ENCODE measurements around the gene KRTAP10-4.

The KRTAP10-4 gene

GRCh38 chr21:44564886-44565598 lies 8.5 kb upstream of the KRTAP10-4 start:
- Histone ChIP-seq H3K36me3 (ENCODE audit: control insufficient read depth, insufficient read depth, low read length) (no peaks in the 10 kb centered on the region), H3K9me3 (ENCODE audit: control insufficient read depth, insufficient read depth, low read depth, low read length) (0 out of 2 replicates have a peak, but pooled peaks cover under 1% of the 10 kb centered on the region), H3K27me3 (ENCODE audit: control insufficient read depth, insufficient read depth, low read length) (no peaks in the 10 kb centered on the region), H3K4me1 (ENCODE audit: control insufficient read depth, insufficient read depth, low read length) (no peaks in the 10 kb centered on the region), H3K27ac (ENCODE audit: low read depth, low read length) (no peak overlapping the region), H3K9ac (ENCODE audit: low read length) (no peak overlapping the region), H3K4me3 (ENCODE audit: low read depth, low read length) (no peak overlapping the region)

- no peaks in the 10 kb centered on the region for H3K27me3 ChIP-seq (ENCODE audit: control insufficient read depth, insufficient read depth, low read length)
- no peak overlapping the region for H3K4me3 ChIP-seq (ENCODE audit: low read depth, low read length)
- no peak overlapping the region for H3K9ac ChIP-seq (ENCODE audit: low read length)
- H3K27ac ChIP-seq (ENCODE audit: low read depth, low read length): no peak overlapping the region
- peaks cover 9% of the 10 kb centered on the region for H3K9me3 ChIP-seq (ENCODE audit: control insufficient read depth, insufficient read depth, low read depth, low read length)
- H3K36me3 ChIP-seq (ENCODE audit: control insufficient read depth, insufficient read depth, low read length): no peaks in the 10 kb centered on the region
- no peaks in the 10 kb centered on the region for H3K4me1 ChIP-seq (ENCODE audit: control insufficient read depth, insufficient read depth, low read length)
Observed at GRCh38 chr21:44566403-44566802, 7.1 kb upstream of the KRTAP10-4 start.

GRCh38 chr21:44567481-44568171 lies 5.9 kb upstream of the KRTAP10-4 start:
- H3K9ac ChIP-seq (ENCODE audit: low read length): no peak overlapping the region
- H3K4me3 ChIP-seq (ENCODE audit: low read depth, low read length): no peak overlapping the region
- H3K36me3 ChIP-seq (ENCODE audit: control insufficient read depth, insufficient read depth, low read length): no peaks in the 10 kb centered on the region

GRCh38 chr21:44568261-44568660 lies 5.3 kb upstream of the KRTAP10-4 start:
- H3K27me3 ChIP-seq (ENCODE audit: control insufficient read depth, insufficient read depth, low read length): no peaks in the 10 kb centered on the region
- H3K9ac ChIP-seq (ENCODE audit: low read length): no peak overlapping the region
- no peak overlapping the region for H3K4me3 ChIP-seq (ENCODE audit: low read depth, low read length)
- H3K9me3 ChIP-seq (ENCODE audit: control insufficient read depth, insufficient read depth, low read depth, low read length): peaks cover 20% of the 10 kb centered on the region
- H3K27ac ChIP-seq (ENCODE audit: low read depth, low read length): no peak overlapping the region
- H3K36me3 ChIP-seq (ENCODE audit: control insufficient read depth, insufficient read depth, low read length): no peaks in the 10 kb centered on the region
- H3K4me1 ChIP-seq (ENCODE audit: control insufficient read depth, insufficient read depth, low read length): no peaks in the 10 kb centered on the region

More at GRCh38 chr21:44567481-44568171, 5.9 kb upstream of the KRTAP10-4 start:
- H3K9me3 ChIP-seq (ENCODE audit: control insufficient read depth, insufficient read depth, low read depth, low read length): peaks cover 20% of the 10 kb centered on the region
- no peak overlapping the region for H3K27ac ChIP-seq (ENCODE audit: low read depth, low read length)
- H3K4me1 ChIP-seq (ENCODE audit: control insufficient read depth, insufficient read depth, low read length): no peaks in the 10 kb centered on the region
- no peaks in the 10 kb centered on the region for H3K27me3 ChIP-seq (ENCODE audit: control insufficient read depth, insufficient read depth, low read length)

GRCh38 chr21:44568667-44569556 lies 4.6 kb upstream of the KRTAP10-4 start:
- H3K27ac ChIP-seq (ENCODE audit: low read depth, low read length): no peak overlapping the region
- H3K9me3 ChIP-seq (ENCODE audit: control insufficient read depth, insufficient read depth, low read depth, low read length): peaks cover 20% of the 10 kb centered on the region
- no peak overlapping the region for H3K4me3 ChIP-seq (ENCODE audit: low read depth, low read length)
- H3K27me3 ChIP-seq (ENCODE audit: control insufficient read depth, insufficient read depth, low read length): no peaks in the 10 kb centered on the region
- no peaks in the 10 kb centered on the region for H3K36me3 ChIP-seq (ENCODE audit: control insufficient read depth, insufficient read depth, low read length)
- H3K9ac ChIP-seq (ENCODE audit: low read length): no peak overlapping the region
- H3K4me1 ChIP-seq (ENCODE audit: control insufficient read depth, insufficient read depth, low read length): no peaks in the 10 kb centered on the region

GRCh38 chr21:44569861-44570517 lies 3.5 kb upstream of the KRTAP10-4 start:
- Histone ChIP-seq H3K27ac (ENCODE audit: low read depth, low read length) (no peak overlapping the region), H3K27me3 (ENCODE audit: control insufficient read depth, insufficient read depth, low read length) (no peaks in the 10 kb centered on the region)

GRCh38 chr21:44571296-44571695 lies 2.2 kb upstream of the KRTAP10-4 start:
- Histone ChIP-seq H3K36me3 (ENCODE audit: control insufficient read depth, insufficient read depth, low read length) (no peaks in the 10 kb centered on the region), H3K9ac (ENCODE audit: low read length) (no peak overlapping the region), H3K27ac (ENCODE audit: low read depth, low read length) (no peak overlapping the region), H3K27me3 (ENCODE audit: control insufficient read depth, insufficient read depth, low read length) (no peaks in the 10 kb centered on the region), H3K9me3 (ENCODE audit: control insufficient read depth, insufficient read depth, low read depth, low read length) (peaks cover 20% of the 10 kb centered on the region), H3K4me1 (ENCODE audit: control insufficient read depth, insufficient read depth, low read length) (0 out of 2 replicates have a peak, but pooled peaks cover 5% of the 10 kb centered on the region), H3K4me3 (ENCODE audit: low read depth, low read length) (no peak overlapping the region; the same call in 1 of the 2 replicates)

More at GRCh38 chr21:44569861-44570517, 3.5 kb upstream of the KRTAP10-4 start:
- H3K9me3 ChIP-seq (ENCODE audit: control insufficient read depth, insufficient read depth, low read depth, low read length): peaks cover 20% of the 10 kb centered on the region
- H3K4me3 ChIP-seq (ENCODE audit: low read depth, low read length): no peak overlapping the region
- H3K36me3 ChIP-seq (ENCODE audit: control insufficient read depth, insufficient read depth, low read length): no peaks in the 10 kb centered on the region
- no peak overlapping the region for H3K9ac ChIP-seq (ENCODE audit: low read length)
- H3K4me1 ChIP-seq (ENCODE audit: control insufficient read depth, insufficient read depth, low read length): 0 out of 2 replicates have a peak, but pooled peaks cover 3% of the 10 kb centered on the region

- Histone ChIP-seq H3K27ac (ENCODE audit: low read depth, low read length) (no peak overlapping the region), H3K9ac (ENCODE audit: low read length) (no peak overlapping the region), H3K4me3 (ENCODE audit: low read depth, low read length) (no peak overlapping the region), H3K9me3 (ENCODE audit: control insufficient read depth, insufficient read depth, low read depth, low read length) (peaks cover 23% of the 10 kb centered on the region), H3K36me3 (ENCODE audit: control insufficient read depth, insufficient read depth, low read length) (no peaks in the 10 kb centered on the region), H3K27me3 (ENCODE audit: control insufficient read depth, insufficient read depth, low read length) (no peaks in the 10 kb centered on the region), H3K4me1 (ENCODE audit: control insufficient read depth, insufficient read depth, low read length) (0 out of 2 replicates have a peak, but pooled peaks cover 5% of the 10 kb centered on the region)
Observed at GRCh38 chr21:44571844-44572782, 1.4 kb upstream of the KRTAP10-4 start.

GRCh38 chr21:44572959-44573583 lies 458 bp upstream of the KRTAP10-4 start:
- no peak overlapping the region for H3K4me3 ChIP-seq (ENCODE audit: low read depth, low read length)
- H3K9me3 ChIP-seq (ENCODE audit: control insufficient read depth, insufficient read depth, low read depth, low read length): peaks cover 28% of the 10 kb centered on the region
- H3K36me3 ChIP-seq (ENCODE audit: control insufficient read depth, insufficient read depth, low read length): no peaks in the 10 kb centered on the region
- H3K4me1 ChIP-seq (ENCODE audit: control insufficient read depth, insufficient read depth, low read length): 0 out of 2 replicates have a peak, but pooled peaks cover 5% of the 10 kb centered on the region
- no peaks in the 10 kb centered on the region for H3K27me3 ChIP-seq (ENCODE audit: control insufficient read depth, insufficient read depth, low read length)
- H3K27ac ChIP-seq (ENCODE audit: low read depth, low read length): no peak overlapping the region
- H3K9ac ChIP-seq (ENCODE audit: low read length): no peak overlapping the region
